Fibroblast of gingiva (primary cell): ENCODE results near the gene PCSK1N.

Experiments used
- DNase-seq: peaks from one replicate; pipeline ENCODE4 v3.0.0-alpha.2; 2011; ENCODE audit warnings: low read depth

PCSK1N gene

GRCh38 chrX:48789366-48790220, 45.8 kb downstream of the PCSK1N start:
- no peak for DNase-seq

GRCh38 chrX:48787505-48788443, 47.6 kb downstream of the PCSK1N start:
- DNase-seq: no peak

- DNase-seq: no peak
Measured at GRCh38 chrX:48786825-48787504, 48.4 kb downstream of the PCSK1N start.

- no peak for DNase-seq
Measured at GRCh38 chrX:48786341-48786800, 49.0 kb downstream of the PCSK1N start, which contains the start of gene GATA1. Gene GATA1, plus strand, starts transcription at chrX:48786590. Its CDS starts 4,520 bp downstream, at chrX:48791110.

GRCh38 chrX:48785540-48786214, 49.7 kb downstream of the PCSK1N start:
- no peak for DNase-seq

GRCh38 chrX:48785186-48785539, 50.2 kb downstream of the PCSK1N start:
- DNase-seq: no peak

- no peak for DNase-seq
Measured at GRCh38 chrX:48784726-48785125, 50.7 kb downstream of the PCSK1N start.

- DNase-seq: no peak
Measured at GRCh38 chrX:48782795-48783194, 52.6 kb downstream of the PCSK1N start.

- DNase-seq: no peak
Measured at GRCh38 chrX:48782216-48782615, 53.2 kb downstream of the PCSK1N start.

GRCh38 chrX:48781705-48782104, 53.7 kb downstream of the PCSK1N start:
- no peak for DNase-seq
